ENCODE data around the gene ZNF710. TPM values are rescaled to one million over a fixed set of nuclear protein-coding genes. Genes with fewer than 3 reads are reported as not detected.

Gene ZNF710
- total RNA-seq, 1 experiment from 2014 or later, result 10.0 TPM

- RAD21 ChIA-PET (ENCODE audit: low non-redundant PET in 1 of 2, low total read pairs in 2 of 2, uncharacterized antibody in 2 of 2, unreplicated experiment in 2 of 2), result no interaction called here
- peak overlapping the region; percentile 17; the same call in 1 of the 2 replicates for H3K27ac ChIP-seq (ENCODE audit: low read depth, low read length)
- DNase-seq (ENCODE audit: low read depth, low spot score), result no peak
- TF ChIP-seq, protein P1, sequence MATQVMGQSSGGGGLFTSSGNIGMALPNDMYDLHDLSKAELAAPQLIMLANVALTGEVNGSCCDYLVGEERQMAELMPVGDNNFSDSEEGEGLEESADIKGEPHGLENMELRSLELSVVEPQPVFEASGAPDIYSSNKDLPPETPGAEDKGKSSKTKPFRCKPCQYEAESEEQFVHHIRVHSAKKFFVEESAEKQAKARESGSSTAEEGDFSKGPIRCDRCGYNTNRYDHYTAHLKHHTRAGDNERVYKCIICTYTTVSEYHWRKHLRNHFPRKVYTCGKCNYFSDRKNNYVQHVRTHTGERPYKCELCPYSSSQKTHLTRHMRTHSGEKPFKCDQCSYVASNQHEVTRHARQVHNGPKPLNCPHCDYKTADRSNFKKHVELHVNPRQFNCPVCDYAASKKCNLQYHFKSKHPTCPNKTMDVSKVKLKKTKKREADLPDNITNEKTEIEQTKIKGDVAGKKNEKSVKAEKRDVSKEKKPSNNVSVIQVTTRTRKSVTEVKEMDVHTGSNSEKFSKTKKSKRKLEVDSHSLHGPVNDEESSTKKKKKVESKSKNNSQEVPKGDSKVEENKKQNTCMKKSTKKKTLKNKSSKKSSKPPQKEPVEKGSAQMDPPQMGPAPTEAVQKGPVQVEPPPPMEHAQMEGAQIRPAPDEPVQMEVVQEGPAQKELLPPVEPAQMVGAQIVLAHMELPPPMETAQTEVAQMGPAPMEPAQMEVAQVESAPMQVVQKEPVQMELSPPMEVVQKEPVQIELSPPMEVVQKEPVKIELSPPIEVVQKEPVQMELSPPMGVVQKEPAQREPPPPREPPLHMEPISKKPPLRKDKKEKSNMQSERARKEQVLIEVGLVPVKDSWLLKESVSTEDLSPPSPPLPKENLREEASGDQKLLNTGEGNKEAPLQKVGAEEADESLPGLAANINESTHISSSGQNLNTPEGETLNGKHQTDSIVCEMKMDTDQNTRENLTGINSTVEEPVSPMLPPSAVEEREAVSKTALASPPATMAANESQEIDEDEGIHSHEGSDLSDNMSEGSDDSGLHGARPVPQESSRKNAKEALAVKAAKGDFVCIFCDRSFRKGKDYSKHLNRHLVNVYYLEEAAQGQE (IDR thresholded peaks at IDR 0.05; ENCODE audit: low read depth), result no peak
- TF ChIP-seq, protein P2, sequence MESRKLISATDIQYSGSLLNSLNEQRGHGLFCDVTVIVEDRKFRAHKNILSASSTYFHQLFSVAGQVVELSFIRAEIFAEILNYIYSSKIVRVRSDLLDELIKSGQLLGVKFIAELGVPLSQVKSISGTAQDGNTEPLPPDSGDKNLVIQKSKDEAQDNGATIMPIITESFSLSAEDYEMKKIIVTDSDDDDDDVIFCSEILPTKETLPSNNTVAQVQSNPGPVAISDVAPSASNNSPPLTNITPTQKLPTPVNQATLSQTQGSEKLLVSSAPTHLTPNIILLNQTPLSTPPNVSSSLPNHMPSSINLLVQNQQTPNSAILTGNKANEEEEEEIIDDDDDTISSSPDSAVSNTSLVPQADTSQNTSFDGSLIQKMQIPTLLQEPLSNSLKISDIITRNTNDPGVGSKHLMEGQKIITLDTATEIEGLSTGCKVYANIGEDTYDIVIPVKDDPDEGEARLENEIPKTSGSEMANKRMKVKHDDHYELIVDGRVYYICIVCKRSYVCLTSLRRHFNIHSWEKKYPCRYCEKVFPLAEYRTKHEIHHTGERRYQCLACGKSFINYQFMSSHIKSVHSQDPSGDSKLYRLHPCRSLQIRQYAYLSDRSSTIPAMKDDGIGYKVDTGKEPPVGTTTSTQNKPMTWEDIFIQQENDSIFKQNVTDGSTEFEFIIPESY (IDR thresholded peaks at IDR 0.05; ENCODE audit: extremely low read depth, insufficient replicate concordance, low read length), result no peak
- TF ChIP-seq, protein P3, sequence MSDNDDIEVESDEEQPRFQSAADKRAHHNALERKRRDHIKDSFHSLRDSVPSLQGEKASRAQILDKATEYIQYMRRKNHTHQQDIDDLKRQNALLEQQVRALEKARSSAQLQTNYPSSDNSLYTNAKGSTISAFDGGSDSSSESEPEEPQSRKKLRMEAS (IDR thresholded peaks at IDR 0.05), result no peak
- no peak for TF ChIP-seq SIN3A (IDR thresholded peaks at IDR 0.05; ENCODE audit: low read depth)
- TF ChIP-seq ATF3 (IDR thresholded peaks at IDR 0.05), result no peak
- H3K79me2 ChIP-seq (ENCODE audit: insufficient read depth, low read length), result peaks cover 30% of the 10 kb centered on the region
- intact Hi-C loops (cut with micrococcal nuclease), result loop anchor here (5.0 kb wide), 1 partner anchor 68 kb away; no protein-coding TSS in a partner anchor
- no peaks in the 10 kb centered on the region for H3K9me2 ChIP-seq (ENCODE audit: insufficient read depth)
- no peaks in the 10 kb centered on the region for H4K20me1 ChIP-seq (ENCODE audit: insufficient read depth)
- peak overlapping the region; percentile 8 for H3K9ac ChIP-seq (ENCODE audit: low read length)
- H3K9me3 ChIP-seq (ENCODE audit: control insufficient read depth in 1 of 2, insufficient read depth in 1 of 2, low read depth in 1 of 2, low read length in 2 of 2), result no peaks in the 10 kb centered on the region
- peak overlapping the region; percentile 91 for H3K4me2 ChIP-seq (ENCODE audit: low read length)
- BruUV-seq (replicated peaks), result no TSS peak
- POLR2A ChIA-PET, result interaction anchor here (1.0 kb wide), 1 partner anchor 13 kb away, joined by 3 read pairs; no protein-coding TSS in a partner anchor
- ATAC-seq, result no peak
- H3K27me3 ChIP-seq (ENCODE audit: insufficient read depth, low read length), result no peaks in the 10 kb centered on the region
- peaks cover 38 to 66% of the 10 kb centered on the region in 2 experiments for H3K4me1 ChIP-seq (ENCODE audit: control insufficient read depth in 1 of 2, insufficient read depth in 2 of 2, low read length in 2 of 2)
- H3K36me3 ChIP-seq (ENCODE audit: control insufficient read depth in 1 of 2, insufficient read depth in 2 of 2, low read length in 2 of 2), result no peaks in the 10 kb centered on the region
- peak overlapping the region in 1 of 2 experiments; percentile 20; a peak in 2 of 4 replicates for H3K4me3 ChIP-seq (replicated peaks in 1 of 2; ENCODE audit: low read depth in 1 of 2, low read length in 2 of 2)
- CTCF ChIA-PET, result interaction anchor here (1.0 kb wide), 1 partner anchor 67 kb away, joined by 3 read pairs; no protein-coding TSS in a partner anchor
- no peak overlapping the region for H2AFZ ChIP-seq (ENCODE audit: low read depth, low read length, poor library complexity, severe bottlenecking)
These were observed 3.1 kb downstream of the ZNF710 start for GRCh38 chr15:90004252-90004651.
